Heart left ventricle (tissue), 16 donors: ENCODE data around the gene PRKAG2. TPM values are rescaled to one million over a fixed set of nuclear protein-coding genes. Genes with fewer than 3 reads are reported as not detected.
A peak's percentile ranks its signal among the peaks of the same experiment; 100 is the strongest.

ENCODE experiments used
- ATAC-seq, 4 donors: fragments of 200-7000 bp; cut with Tn5 transposase; one replicate each; pipeline ENCODE4 v1.9.1; 2020 to 2022; ENCODE audit warnings: moderate library complexity in 4 of 4, mild to moderate bottlenecking in 3 of 4, moderate number of reproducible peaks in 1 of 4
- DNase-seq, 5 donors: peaks; one replicate each; pipeline ENCODE4 v3.0.0-alpha.2; 2020
- H3K27ac ChIP-seq, 12 donors: fragments of 200-600 bp; sonication (generic) in 4 of 12; one replicate each; pipeline versions ENCODE4 v1.5.0 to v1.8.0; 2016 to 2022; ENCODE audit warnings: mild to moderate bottlenecking in 2 of 12
- H3K27me3 ChIP-seq, 9 donors: fragments of 200-600 bp; sonication (generic) in 2 of 9; one replicate each; pipeline versions ENCODE4 v1.5.1 to v1.8.0; 2016 to 2022; ENCODE audit warnings: mild to moderate bottlenecking in 3 of 9
- H3K36me3 ChIP-seq, 9 donors: fragments of 200-600 bp; sonication (generic) in 2 of 9; one replicate each; pipeline versions ENCODE4 v1.5.0 to v1.8.0; 2018 to 2022; ENCODE audit warnings: mild to moderate bottlenecking in 2 of 9
- H3K4me1 ChIP-seq, 12 donors: fragments of 200-600 bp; sonication (generic) in 4 of 12; one replicate each; pipeline versions ENCODE4 v1.5.0 to v1.8.0; 2016 to 2022; ENCODE audit warnings: mild to moderate bottlenecking in 3 of 12
- H3K4me3 ChIP-seq, 12 donors: fragments of 200-600 bp; sonication (generic) in 4 of 12; one replicate each; pipeline versions ENCODE4 v1.5.0 to v1.8.0; 2017 to 2022; ENCODE audit warnings: mild to moderate bottlenecking in 9 of 12, moderate library complexity in 4 of 12
- H3K9me3 ChIP-seq, 12 donors: fragments of 200-600 bp; sonication (generic) in 4 of 12; one replicate each; pipeline versions ENCODE4 v1.5.0 to v1.8.0; 2016 to 2022; ENCODE audit warnings: mild to moderate bottlenecking in 1 of 12
- POLR2A ChIP-seq, 2 donors: fragments of 450-650 bp; IDR thresholded peaks; one replicate each; pipeline ENCODE4 v1.6.1; 2017; ENCODE audit warnings: antibody characterized with exemption in 2 of 2, mild to moderate bottlenecking in 2 of 2, moderate library complexity in 2 of 2
- WGBS, 4 donors: extraction: QIAGEN DNeasy Blood & Tissue Kit in 2 of 4; methylation state at CpG; one replicate each; pipeline versions ENCODE4 v1.1.5 to v1.1.7; 2013 to 2018; 5-methylcytosine and 5-hydroxymethylcytosine counted together
- intact Hi-C, 10 donors: fragments of 100-400 bp; cut with DNase I; formaldehyde crosslinking; loops; one replicate each; pipeline versions ENCODE4 v1.11.1 to v1.14.2; 2022
- polyA plus RNA-seq, 2 donors: library from polyadenylated mRNA; stranded (reverse); fragments of 200-250 nt; gene quantifications; one replicate each; pipeline ENCODE4 v1.2.3, GENCODE V29; 2013
- total RNA-seq, 9 donors: library from RNA; depleted of rRNA in 2 of 9; stranded (reverse); fragments of >200 nt in 2 of 9; fragmentation: NEBNext Ultra II Directional in 3 of 9; extraction: Animal tissue kit (Norgen Biotek cat#: 25700) in 3 of 9; gene quantifications; one replicate each; pipeline versions ENCODE4 v1.1.0 to v1.2.4, GENCODE V29; 2016 to 2023
- TF ChIP-seq, protein P1 (sequence below), 12 donors: fragments of 200-600 bp; sonication (generic) in 4 of 12; IDR thresholded peaks; one replicate each; pipeline versions ENCODE4 v1.5.0 to v1.8.0; 2018 to 2022; ENCODE audit warnings: antibody characterized with exemption in 12 of 12, mild to moderate bottlenecking in 5 of 12
- donor health status: ischemic (EF 13 %, LVEDD 7.1; RV severe dilation, severe dysfunction).
- donor health status: healthy with polysubstance abuse.
- donor health status: DM: no; HTN: yes; CAD: no.
- donor health status: DM: no; HTN: no; CAD: no.
- donor health status: ischemic (EF 25% LVEDD 6.9; RV normal size, moderate dysfunction).
- donor health status: ischemic (EF 25% LVEDD 5.7; RV mildly dilated, moderate dysfunction).
- donor health status: healthy.
- donor health status: DM: yes; HTN: yes; CAD: no.
- donor health status: ischemic (EF 35%, LVEDD 5.7; RV mildly dilated, moderate dysfunction).
- donor health status: nonischemic (EF 11% LVEDD 7.7; RV severe dilation, severe dysfunction).
- donor health status: DM: yes; HTN: yes; CAD: no.
- donor health status: PGD.
- donor health status: ischemic (EF 29% LVEDD 5.4; RV normal size, mild dysfunction).
- donor health status: nonischemic (EF 23%, LVEDD 6.1; RV moderate dilation, normal function).

Gene PRKAG2
- total and polyA plus RNA-seq, 11 donors, result 50.2 to 179 (median 108) TPM

GRCh38 chr7:151872531-151873401 is 4.1 kb downstream of the PRKAG2 start:
- H3K9me3 ChIP-seq, result no peaks in the 10 kb centered on the region
- peak in 3 of 5 donors; percentile 20 to 48 (median 23) for DNase-seq
- TF ChIP-seq, protein P1, sequence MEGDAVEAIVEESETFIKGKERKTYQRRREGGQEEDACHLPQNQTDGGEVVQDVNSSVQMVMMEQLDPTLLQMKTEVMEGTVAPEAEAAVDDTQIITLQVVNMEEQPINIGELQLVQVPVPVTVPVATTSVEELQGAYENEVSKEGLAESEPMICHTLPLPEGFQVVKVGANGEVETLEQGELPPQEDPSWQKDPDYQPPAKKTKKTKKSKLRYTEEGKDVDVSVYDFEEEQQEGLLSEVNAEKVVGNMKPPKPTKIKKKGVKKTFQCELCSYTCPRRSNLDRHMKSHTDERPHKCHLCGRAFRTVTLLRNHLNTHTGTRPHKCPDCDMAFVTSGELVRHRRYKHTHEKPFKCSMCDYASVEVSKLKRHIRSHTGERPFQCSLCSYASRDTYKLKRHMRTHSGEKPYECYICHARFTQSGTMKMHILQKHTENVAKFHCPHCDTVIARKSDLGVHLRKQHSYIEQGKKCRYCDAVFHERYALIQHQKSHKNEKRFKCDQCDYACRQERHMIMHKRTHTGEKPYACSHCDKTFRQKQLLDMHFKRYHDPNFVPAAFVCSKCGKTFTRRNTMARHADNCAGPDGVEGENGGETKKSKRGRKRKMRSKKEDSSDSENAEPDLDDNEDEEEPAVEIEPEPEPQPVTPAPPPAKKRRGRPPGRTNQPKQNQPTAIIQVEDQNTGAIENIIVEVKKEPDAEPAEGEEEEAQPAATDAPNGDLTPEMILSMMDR (IDR thresholded peaks at IDR 0.05), result no peak
- no peak for TF ChIP-seq POLR2A (IDR thresholded peaks at IDR 0.05)
- intact Hi-C loops, result loop anchor here in 2 of 10 donors (5.0 to 10.0 kb wide), 2 partner anchors 88 to 90 kb away; no protein-coding TSS in a partner anchor
- ATAC-seq, result no peak
- 86 to 93% (median 89%) methylated on average over 14 to 16 of the region's 16 CpGs for WGBS, 4 donors
- peak overlapping the region in 7 of 12 donors; percentile 8 to 61 (median 59) for H3K27ac ChIP-seq
- no peak overlapping the region for H3K4me3 ChIP-seq
- H3K27me3 ChIP-seq, result peaks cover 0 to 3% (median 0%) of the 10 kb centered on the region in 9 donors
- no peaks in the 10 kb centered on the region for H3K36me3 ChIP-seq
- H3K4me1 ChIP-seq, result peaks cover 0 to 57% (median 32%) of the 10 kb centered on the region in 12 donors

GRCh38 chr7:151871904-151872303 is 5.0 kb downstream of the PRKAG2 start:
- DNase-seq, result peak in 2 of 5 donors; percentile 25 to 27
- no peak overlapping the region for H3K27ac ChIP-seq
- WGBS, 4 donors, result 76 to 83% (median 79%) methylated on average over 7 of the region's 7 CpGs
- H3K36me3 ChIP-seq, result no peaks in the 10 kb centered on the region
- intact Hi-C loops, result loop anchor here in 2 of 10 donors (5.0 to 10.0 kb wide), 2 partner anchors 87 to 90 kb away; no protein-coding TSS in a partner anchor
- no peaks in the 10 kb centered on the region for H3K9me3 ChIP-seq
- ATAC-seq, result no peak
- H3K4me3 ChIP-seq, result no peak overlapping the region
- H3K4me1 ChIP-seq, result peaks cover 0 to 58% (median 30%) of the 10 kb centered on the region in 12 donors
- peaks cover 0 to 3% (median 0%) of the 10 kb centered on the region in 9 donors for H3K27me3 ChIP-seq
- no peak for TF ChIP-seq POLR2A (IDR thresholded peaks at IDR 0.05)
- TF ChIP-seq, protein P1 (IDR thresholded peaks at IDR 0.05), result no peak

GRCh38 chr7:151871189-151871735 is 5.7 kb downstream of the PRKAG2 start:
- H3K27ac ChIP-seq, result peak overlapping the region in 1 of 12 donors; percentile 23
- intact Hi-C loops, result loop anchor here in 2 of 10 donors (5.0 to 10.0 kb wide), 2 partner anchors 86 to 89 kb away; no protein-coding TSS in a partner anchor
- WGBS, 4 donors, result 92 to 95% (median 94%) methylated on average over 13 of the region's 13 CpGs

More at GRCh38 chr7:151871189-151871735, 5.7 kb downstream of the PRKAG2 start:
- H3K36me3 ChIP-seq, result no peaks in the 10 kb centered on the region
- H3K4me1 ChIP-seq, result peaks cover 0 to 58% (median 30%) of the 10 kb centered on the region in 12 donors
- no peak for TF ChIP-seq POLR2A (IDR thresholded peaks at IDR 0.05)
- TF ChIP-seq, protein P1 (IDR thresholded peaks at IDR 0.05), result no peak
- ATAC-seq (no peak), DNase-seq (peak in 1 of 5 donors; percentile 23)
- H3K27me3 ChIP-seq, result peaks cover 0 to 3% (median 0%) of the 10 kb centered on the region in 9 donors
- no peak overlapping the region for H3K4me3 ChIP-seq
- H3K9me3 ChIP-seq, result no peaks in the 10 kb centered on the region
